Left cardiac atrium (tissue), 4 donors: ENCODE results near the gene LDB3. TPM values are rescaled to one million over a fixed set of nuclear protein-coding genes. Genes with fewer than 3 reads are reported as not detected.

ENCODE experiments used
- ATAC-seq, 2 donors: fragments of 200-7000 bp; cut with Tn5 transposase; one replicate each; pipeline ENCODE4 v1.9.1; 2020; ENCODE audit warnings: mild to moderate bottlenecking in 2 of 2, moderate library complexity in 2 of 2
- DNase-seq: peaks from one replicate; pipeline ENCODE4 v3.0.0-alpha.2; 2020
- intact Hi-C, 2 donors: fragments of 100-400 bp; cut with DNase I; formaldehyde crosslinking; loops; one replicate each; pipeline versions ENCODE4 v1.14.1 to v1.15.1; 2022 to 2023
- total RNA-seq, 2 donors: library from RNA; stranded (reverse); fragmentation: NEBNext Ultra II Directional; extraction: Animal tissue kit (Norgen Biotek cat#: 25700); gene quantifications; one replicate each; pipeline ENCODE4 v1.2.1, GENCODE V29; 2021
- donor health status: DM: no; HTN: yes; CAD: no.
- donor health status: DM: no; HTN: yes; CAD: no; lungs with severe emphysema.
- donor health status: DM: yes; HTN: yes; CAD: no.
- donor health status: Dilated cardiomyopathy.

LDB3 gene
- total RNA-seq, 2 donors from 2014 or later = 585 to 779 TPM

DNA sequence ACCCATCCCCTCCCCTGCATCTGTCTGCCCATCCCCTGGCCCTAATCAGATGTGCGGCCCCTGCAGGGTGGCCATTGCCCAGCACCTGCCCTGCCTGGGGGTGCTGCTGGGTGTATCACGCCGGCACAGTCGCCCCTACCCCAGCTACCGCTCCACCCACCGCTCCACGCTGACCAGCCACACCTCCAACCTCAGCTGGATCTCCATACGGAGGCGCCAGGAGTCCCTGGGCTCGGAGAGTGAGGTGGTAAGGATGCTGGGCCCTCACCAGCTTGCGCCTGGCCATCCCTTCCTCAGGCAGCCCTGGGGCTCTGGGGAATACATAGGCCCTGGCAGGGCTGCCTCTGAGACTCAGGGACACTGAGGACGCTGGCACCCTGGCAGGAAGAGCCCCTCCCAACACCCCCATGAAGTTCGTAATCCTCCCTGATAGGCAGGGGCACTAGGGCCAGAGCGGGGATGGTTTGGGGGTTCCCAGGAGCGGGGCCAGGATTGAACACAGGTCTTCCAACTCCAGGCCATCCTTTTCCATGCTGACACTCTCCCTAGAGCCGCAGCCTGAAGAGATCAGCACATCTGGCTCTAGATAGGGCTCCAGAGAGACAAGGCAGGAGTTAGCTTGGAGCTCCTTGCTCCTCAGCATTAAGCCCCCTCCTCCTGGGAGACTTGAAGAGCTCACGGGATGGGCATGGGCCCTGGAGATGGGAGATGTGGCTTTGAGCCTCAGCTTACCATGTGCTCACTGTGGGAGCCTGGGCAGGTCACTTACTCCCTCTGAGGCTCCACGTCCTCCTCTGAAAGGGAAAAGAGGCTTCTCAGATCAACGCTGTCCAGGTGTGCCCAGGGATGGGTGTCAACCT is 5.9 kb upstream of the LDB3 start:
- ATAC-seq = no peak
- DNase-seq = peak; percentile 20
- intact Hi-C loops = no loop called here

DNA sequence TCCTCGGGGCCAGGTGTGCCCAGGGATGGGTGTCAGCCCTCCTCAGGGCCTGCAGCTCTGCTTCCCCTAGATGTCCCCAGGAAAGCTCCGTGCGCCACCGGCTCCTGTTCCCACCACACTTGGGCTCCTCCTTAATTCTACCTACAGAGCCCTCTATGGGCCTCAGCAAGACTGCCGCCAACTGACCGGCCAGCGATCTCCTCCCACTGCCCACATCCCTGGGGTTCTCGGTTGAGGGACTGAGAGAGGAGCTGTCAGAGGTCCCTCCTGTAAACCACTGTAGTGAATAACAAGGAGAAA is 5.3 kb upstream of the LDB3 start:
- DNase-seq = peak; percentile 18
- intact Hi-C loops = no loop called here
- no peak for ATAC-seq

DNA sequence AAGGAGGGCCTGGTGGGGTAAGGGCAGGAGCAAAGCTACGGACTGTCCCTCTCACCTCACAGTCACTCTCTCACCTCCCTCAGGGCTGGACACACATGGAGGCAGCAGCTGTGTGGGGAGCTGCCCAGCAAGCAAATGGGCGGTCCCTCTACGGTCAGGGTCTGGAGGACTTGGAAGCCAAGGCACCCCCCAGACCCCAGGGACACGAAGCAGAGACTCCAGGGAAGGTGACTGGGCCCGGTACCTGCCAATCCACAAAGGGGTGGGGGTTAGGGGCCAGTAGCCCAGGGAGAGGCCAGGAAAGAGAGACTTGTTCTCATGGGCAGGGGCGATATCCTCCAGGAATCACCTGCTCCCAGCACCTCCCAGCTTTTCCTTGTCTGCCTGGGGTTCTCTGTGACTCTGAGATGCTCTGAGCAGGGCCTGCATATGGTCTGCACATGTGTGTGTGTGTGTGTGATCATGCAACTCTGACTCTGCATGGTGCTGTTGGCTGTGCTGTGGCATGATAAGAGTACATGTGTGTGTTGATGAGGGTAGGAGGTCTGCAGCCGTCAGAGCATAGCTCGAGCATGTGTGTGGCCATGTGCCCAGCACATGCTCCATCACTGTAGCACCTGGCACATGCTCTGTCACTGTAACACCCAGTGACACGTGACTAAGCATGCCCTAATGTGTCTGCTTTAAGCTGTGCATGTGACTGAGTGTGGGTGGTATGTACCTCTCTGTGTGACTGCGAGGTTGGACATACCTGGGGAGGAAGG is 4.6 kb upstream of the LDB3 start:
- ATAC-seq = no peak
- peak; percentile 16 for DNase-seq
- intact Hi-C loops = no loop called here

DNA sequence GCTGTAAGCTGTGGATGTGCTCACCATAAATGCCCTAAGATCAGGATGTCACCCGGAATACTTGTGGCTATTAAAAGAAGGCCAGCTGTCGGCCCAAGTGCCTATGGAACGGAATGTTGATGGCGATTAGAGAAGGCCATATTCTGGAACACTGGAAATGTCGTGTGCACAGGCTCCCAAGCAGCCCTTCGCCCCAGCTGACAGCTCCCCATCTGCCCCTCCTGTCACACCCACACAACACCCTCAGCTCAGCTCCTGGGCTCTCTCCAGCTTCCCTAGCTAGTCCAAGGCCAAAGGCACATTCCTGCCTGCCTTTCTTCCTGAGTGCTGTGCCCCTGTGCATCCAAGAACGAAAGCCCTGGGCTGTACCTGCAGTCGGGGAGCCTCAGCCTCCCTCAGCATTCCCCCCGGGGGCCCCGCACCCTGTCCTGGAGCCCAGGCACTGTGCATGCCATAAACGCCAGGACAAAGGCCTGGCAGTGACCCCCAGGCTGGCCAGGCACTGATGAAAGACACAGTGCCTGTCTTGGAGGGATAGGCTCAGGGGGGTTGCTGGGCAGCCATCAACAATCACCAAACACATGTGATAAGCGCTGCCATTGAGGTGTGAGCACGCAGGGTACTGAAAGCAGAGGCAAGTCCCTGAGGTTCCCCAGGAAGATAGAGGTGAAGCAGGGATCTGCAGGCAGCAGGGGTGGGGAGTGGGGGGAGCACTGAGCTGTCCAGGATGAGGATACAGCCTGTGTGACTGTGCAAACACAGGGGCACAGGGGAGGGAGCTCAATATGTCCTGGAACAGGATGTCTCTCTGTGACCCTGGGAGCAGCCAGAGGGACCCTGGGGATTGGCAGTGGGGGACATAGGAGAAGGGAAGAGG is 3.7 kb upstream of the LDB3 start:
- ATAC-seq (peak; percentile 48 to 50), DNase-seq (peak; percentile 68)
- intact Hi-C loops = no loop called here

DNA sequence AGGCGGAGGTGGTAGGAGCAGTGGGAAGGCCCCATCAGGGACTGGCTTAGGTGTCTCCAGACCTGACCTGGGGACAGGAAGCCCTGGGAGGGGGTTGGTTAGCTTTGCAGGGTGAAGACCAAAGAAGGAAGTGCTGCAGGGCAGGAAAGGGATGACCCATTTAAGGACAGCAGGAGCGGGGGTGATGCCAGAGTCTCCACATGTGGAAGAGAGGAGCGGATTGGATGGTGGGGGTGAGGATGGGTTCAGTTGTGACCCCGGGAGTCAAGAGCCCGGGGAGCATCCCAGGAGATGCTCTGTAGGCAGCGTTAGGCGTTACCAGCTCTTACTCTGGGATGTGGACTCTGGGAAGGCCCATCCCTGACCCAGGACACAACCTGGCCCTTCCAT is 3.1 kb upstream of the LDB3 start:
- DNase-seq (no peak), ATAC-seq (no peak)
- intact Hi-C loops = no loop called here

DNA sequence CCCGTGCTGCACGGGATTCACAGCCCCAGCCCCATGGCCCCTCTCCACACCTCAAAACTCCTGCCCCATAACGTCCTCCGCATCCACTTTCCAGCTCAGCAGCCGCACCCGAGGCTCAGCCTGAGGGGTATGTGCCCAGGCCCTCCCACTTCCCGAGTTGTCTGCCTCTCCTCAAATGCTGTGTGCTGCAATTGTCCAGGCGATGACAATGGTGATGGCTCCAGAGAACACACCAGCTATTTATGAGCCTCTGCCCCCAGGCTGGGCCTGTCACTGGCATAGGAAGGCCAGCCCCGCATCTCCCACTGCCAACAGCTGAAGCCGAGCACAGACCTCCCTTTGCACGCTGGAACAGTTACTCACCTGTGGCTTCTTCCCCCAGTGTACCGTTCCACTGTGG is 2.4 kb upstream of the LDB3 start:
- intact Hi-C loops = no loop called here
- no peak for DNase-seq
- peak; percentile 1 to 17 for ATAC-seq

DNA sequence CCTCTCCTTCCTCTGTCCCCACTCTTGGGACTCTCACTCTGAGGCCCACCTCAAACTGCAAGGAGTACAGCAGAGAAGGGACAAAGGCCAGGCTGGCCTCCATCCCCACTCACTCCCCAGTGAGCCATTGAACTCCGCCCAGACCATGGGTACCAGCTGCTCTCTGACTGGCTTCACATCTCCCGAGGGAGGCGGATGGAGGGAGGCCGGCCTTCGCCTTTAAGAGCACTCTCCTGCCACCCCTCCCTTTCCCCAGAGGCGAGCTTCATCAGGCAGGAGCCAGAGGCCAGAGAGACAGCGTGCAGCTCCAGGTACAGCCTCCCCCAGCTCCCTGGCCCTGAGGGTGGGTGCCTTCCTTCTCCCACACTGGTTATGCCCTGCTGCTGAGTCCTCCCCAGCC is 1.8 kb upstream of the LDB3 start:
- intact Hi-C loops = no loop called here
- DNase-seq (no peak), ATAC-seq (no peak)

DNA sequence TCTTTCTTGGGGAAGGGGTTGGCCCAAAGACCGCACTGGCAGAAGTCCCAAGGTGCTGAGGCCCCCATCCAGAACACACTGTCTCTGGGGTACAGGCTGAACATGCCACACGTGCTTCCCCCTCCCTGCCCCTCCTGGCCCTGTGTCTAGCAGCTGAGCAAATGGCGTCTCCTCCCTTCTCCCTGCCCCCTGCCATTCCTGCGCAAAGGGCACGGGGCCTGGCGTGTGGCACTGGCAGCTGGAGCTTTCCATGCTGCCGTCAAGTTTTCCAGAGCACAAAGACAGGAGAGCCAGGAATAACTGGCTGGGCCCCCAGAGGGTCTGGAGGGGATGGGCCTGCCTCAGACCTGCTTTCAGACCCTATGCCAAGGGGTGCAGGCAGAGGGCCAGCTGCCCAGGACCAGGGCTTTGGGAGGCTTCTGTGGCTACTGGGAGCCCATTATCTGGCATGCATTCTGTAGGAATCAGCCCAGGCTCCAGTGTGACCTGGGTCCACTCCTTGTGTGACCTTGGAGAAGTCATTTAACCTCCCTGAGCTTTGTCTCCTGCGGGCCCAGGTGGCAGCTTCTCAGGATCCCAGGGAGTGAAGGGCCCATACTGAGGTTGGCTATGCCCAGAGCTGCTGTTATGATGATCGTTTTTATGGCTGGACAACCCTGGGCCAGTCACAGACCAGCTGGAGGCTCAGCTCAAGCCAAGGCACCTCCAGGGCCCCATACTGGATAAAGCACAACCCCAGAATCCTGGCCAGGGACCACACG is 710 bp upstream of the LDB3 start:
- peak; percentile 0 to 7 for ATAC-seq
- no peak for DNase-seq
- intact Hi-C loops = no loop called here

DNA sequence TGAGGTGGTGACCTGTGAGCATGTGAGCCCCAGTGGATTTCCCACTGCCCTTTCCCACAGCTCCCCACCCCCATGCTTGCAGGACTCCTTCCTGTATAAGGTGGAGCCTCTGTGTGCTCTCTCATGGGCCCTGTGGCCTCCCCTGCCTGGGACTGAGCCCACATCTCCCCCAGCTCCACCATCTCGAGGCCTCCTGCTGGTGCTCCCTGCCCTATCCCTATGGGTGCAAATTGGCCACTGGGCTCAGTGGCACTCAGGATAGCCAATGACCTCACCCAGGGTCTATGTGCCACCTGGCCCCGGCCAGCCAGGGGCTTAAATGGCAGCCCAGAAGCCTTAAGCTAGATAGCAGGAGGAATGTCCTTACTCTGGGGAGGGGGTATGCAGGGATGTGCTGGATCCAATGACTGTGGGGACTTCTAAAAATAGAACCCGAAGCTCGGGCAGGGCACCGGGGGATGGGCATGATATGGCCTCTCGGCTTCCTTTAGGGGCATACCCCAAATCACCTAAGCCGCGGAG is 2.0 kb downstream of the LDB3 start:
- peak; percentile 1 to 19 for ATAC-seq
- intact Hi-C loops = no loop called here
- no peak for DNase-seq

DNA sequence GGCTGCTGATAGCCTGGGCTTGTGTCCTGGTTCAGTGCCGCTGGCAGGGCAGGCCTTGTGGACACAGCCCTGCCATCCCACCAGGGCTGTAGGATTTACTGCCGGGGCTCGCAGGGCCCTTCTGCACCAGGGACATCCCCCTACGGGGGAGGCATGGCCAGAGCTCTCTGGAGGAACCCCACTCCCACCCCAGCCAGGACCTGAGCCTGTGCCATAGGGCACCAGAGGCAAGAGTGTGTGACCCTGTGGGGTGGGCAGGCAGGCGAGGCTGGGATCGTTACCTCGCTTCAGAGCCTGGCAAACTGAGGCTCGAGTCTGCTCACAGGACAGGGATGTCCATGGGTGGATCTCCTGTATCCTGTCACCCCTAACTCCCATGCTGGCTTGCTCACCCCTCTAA is 2.6 kb downstream of the LDB3 start:
- DNase-seq = no peak
- no peak for ATAC-seq
- intact Hi-C loops = no loop called here

DNA sequence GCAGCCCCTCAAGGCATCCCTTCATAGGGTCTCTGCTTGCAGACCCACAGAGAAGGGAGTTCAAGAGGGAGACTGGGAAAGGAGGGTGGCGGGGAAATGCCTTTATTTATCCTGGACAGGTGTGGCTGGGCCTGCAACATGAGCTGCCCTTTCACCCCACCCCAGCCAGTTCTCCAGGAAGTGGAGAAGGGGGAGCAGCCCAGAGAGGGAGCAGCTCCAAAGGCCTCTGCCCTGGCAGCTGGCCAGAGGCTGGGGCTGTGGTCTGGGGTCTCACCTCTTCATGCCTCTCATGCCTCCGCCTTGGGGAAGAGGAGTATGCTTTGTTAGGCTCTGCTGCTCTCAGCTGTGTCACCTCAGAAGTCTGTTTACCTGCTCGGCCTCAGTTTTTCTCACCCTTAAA is 3.1 kb downstream of the LDB3 start:
- ATAC-seq (no peak), DNase-seq (no peak)
- intact Hi-C loops = no loop called here

DNA sequence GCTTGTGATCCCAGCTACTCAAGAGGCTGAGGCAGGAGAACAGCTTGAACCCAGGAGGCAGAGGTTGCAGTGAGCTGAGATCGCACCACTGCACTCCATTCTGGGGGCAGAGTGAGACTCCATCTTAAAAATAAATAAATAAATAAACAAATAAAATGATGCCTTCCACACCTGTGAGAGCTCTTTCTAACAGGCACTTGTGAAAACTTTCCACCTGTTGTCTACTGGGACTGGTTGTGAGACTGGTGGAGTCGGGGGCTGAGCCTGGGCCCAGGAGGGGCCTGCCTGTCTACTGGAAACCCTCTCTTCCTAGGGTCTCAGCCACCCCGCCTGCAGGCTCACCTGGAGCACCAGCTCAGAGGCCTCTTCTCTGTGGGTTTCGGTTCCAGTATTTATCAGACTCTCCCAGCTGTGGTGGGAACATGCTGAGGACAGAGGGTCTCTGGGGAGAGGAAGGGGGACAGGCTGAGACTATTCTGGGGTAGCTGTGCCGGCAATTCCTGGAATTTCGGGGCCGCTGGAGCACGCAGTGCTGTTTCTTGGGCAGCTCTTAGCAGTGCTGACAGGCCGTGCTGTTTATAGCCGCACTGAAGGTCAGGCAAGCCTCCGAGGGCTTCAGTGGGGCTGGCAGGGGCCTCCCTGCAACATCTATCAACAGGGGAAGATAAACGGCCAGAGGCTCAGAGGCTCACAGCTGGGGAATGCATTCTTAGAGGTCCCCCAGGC is 3.8 kb downstream of the LDB3 start:
- DNase-seq = peak; percentile 71
- peak; percentile 15 to 27 for ATAC-seq
- intact Hi-C loops = no loop called here

DNA sequence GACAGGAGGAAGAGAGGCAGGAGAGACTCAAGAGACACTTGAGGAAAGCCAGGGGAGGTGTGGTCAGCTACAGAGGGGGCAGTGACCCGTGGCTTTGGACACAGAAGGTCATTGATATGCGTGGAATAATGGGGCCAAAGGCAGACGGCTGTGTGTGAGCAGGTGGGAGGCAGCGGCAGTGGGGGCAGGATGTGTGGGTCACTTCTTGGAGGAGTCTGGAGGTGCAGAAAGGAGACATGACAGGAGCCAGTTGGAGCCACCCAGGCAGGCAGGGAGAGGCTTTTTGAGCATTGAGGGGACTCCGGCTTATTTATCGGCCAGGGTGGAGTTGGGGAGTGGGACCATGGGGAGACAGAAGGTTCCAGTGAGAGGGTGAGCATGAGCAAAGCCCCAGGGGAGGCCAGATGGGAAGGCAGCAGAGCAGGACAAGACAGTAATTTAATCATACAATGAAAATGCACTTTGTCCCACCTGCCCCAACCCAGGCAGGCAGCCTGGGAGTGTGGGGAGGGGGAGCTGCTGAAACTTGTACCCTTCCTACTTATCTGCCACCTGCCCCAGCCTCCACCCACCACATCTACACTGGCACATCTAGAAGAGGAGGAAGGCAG is 5.0 kb downstream of the LDB3 start:
- ATAC-seq (no peak), DNase-seq (no peak)
- intact Hi-C loops = no loop called here

DNA sequence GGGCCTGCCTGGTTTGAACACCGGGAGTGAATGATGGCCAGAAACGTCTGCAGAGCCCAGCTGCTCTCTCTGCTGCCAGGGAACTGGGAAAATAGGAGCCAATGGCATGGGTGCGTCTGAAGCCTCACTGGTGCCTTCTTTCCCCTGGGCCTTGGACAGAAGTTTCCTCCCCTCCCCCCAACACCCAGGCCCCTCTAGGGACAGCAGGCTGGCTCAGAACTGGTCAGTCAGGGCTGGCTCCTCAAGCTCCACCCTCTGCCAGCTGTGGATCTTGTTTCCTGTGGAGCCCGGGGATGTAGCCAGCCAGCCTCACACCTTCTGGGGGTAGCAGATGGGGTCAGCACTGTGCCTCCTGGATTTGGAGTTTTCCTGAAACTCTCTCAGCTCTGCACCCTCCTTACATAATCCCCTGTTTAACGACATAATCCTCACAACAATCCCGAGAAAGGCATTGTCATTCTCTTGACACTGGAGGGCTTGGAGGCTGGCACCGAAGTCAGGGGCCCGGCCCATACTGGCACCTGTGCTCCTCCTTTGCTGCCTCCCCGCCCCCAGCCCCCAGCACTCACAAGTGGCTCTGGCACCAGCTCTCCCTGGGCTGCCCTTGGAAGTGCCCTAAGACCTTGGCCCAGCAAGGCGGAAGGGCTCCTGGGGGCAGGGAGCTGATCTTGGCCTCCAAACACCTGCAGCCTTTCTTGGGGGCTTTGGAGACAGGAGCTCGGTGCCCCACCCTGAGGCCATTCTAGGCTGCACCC is 5.7 kb downstream of the LDB3 start:
- no peak for DNase-seq
- intact Hi-C loops = no loop called here
- peak; percentile 6 for ATAC-seq

DNA sequence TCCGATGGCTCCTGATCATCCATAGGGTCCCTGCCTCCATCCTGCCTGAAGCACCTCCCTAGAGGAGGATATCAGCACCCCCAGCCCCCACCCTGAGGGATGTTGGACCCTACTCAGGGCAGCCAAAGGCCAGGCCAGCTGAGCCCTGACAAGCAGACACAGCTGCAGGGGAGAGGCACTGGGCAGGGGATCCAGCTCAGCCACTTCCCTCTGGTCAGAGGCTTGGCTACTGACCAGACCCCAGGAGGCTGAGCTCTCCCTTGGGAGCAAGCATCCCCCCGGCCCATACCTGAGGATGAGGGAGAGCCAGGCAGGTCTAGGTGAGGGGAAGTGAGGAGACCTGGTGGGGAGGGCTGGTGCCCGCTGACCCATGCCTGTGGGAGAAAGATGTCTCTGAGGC is 6.6 kb downstream of the LDB3 start:
- intact Hi-C loops = no loop called here
- ATAC-seq = peak in 1 of 2 donors; percentile 2
- no peak for DNase-seq

DNA sequence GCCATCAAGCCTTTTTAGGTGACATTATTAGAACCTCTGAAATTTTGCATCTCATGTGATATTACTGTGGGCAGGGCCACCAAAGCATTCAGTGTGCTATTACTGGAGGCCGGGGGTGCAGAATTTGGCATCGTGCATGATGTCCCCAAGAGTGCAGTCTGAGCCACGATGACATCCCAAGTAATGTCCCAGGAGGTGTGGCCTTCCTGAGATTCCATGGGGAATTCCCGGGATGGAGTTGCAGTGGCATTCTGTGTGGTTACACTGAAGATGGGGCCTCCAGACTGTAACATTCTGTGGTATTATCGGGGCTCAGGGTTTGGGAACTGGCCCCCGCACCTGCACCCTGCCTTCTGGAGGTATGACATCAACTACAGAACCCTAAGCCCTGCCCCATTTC is 9.1 kb downstream of the LDB3 start:
- DNase-seq (no peak), ATAC-seq (no peak)
- intact Hi-C loops = no loop called here
